Right lobe of liver (tissue), 6 donors: ENCODE results near the gene EREG. TPM values are rescaled to one million over a fixed set of nuclear protein-coding genes. Genes with fewer than 3 reads are reported as not detected.

Experiments
- ATAC-seq, 4 donors: fragments of 200-7000 bp; cut with Tn5 transposase; one replicate each; pipeline ENCODE4 v1.9.1; 2020; ENCODE audit warnings: mild to moderate bottlenecking in 4 of 4, moderate library complexity in 4 of 4
- DNase-seq, 3 donors: peaks; one replicate each; pipeline ENCODE4 v3.0.0-alpha.2; 2020
- H3K27ac ChIP-seq, 3 donors: fragments of 200-600 bp; one replicate each; pipeline ENCODE4 v1.8.0; 2022
- H3K27me3 ChIP-seq, 2 donors: fragments of 200-600 bp; one replicate each; pipeline ENCODE4 v1.8.0; 2022
- H3K36me3 ChIP-seq, 4 donors: fragments of 200-600 bp; sonication (generic) in 1 of 4; one replicate each; pipeline versions ENCODE4 v1.5.1 to v1.8.0; 2017 to 2022; ENCODE audit warnings: control low read depth in 1 of 4
- H3K4me1 ChIP-seq, 4 donors: fragments of 200-600 bp; sonication (generic) in 1 of 4; one replicate each; pipeline versions ENCODE4 v1.5.1 to v1.8.0; 2017 to 2022; ENCODE audit warnings: control low read depth in 1 of 4
- H3K4me3 ChIP-seq, 3 donors: fragments of 200-600 bp; one replicate each; pipeline ENCODE4 v1.8.0; 2022
- H3K9me3 ChIP-seq, 4 donors: fragments of 200-600 bp; sonication (generic) in 1 of 4; one replicate each; pipeline versions ENCODE4 v1.5.1 to v1.8.0; 2017 to 2022; ENCODE audit warnings: control low read depth in 1 of 4
- CTCF ChIP-seq, 4 donors: fragments of 200-600 bp in 3 of 4; fragments of 450-650 bp in 1 of 4; IDR thresholded peaks; one replicate each; pipeline versions ENCODE4 v1.5.1 to v1.8.0; 2016 to 2022; ENCODE audit warnings: antibody characterized with exemption in 4 of 4, mild to moderate bottlenecking in 2 of 4
- POLR2A ChIP-seq: fragments of 450-650 bp; IDR thresholded peaks from one replicate; pipeline ENCODE4 v1.6.1; 2017; ENCODE audit warnings: antibody characterized with exemption, mild to moderate bottlenecking
- WGBS: methylation state at CpG from one replicate; pipeline ENCODE4 v1.1.6; 2018; ENCODE audit warnings: low coverage, low lambda C conversion rate; ENCODE audit not compliant: insufficient coverage; ENCODE audit errors: missing lambda C conversion rate; 5-methylcytosine and 5-hydroxymethylcytosine counted together
- intact Hi-C, 2 donors: fragments of 100-400 bp; cut with DNase I; formaldehyde crosslinking; loops; one replicate each; pipeline versions ENCODE4 v1.11.2 to v1.14.1; 2022
- total RNA-seq, 6 experiments: library from RNA; depleted of rRNA in 2 of 6; stranded (reverse); fragments of >200 nt in 2 of 6; fragmentation: NEBNext Ultra II Directional in 3 of 6; extraction: Animal tissue kit (Norgen Biotek cat#: 25700) in 3 of 6; gene quantifications; one replicate each; pipeline versions ENCODE4 v1.1.0 to v1.2.4, GENCODE V29; 2016 to 2023
- donor health status: DM: no; HTN: yes; CAD: no.
- donor health status: DM: no; HTN: no; CAD: no.
- donor health status: DM: no; HTN: no; CAD: no.
- donor health status: DM: no; HTN: yes; CAD: no.
- donor health status: DM: no; HTN: yes; CAD: no.

The EREG gene
- total RNA-seq, 6 experiments from 2014 or later: 0.11 to 0.50 TPM; not detected in 4

- H3K36me3 ChIP-seq: no peaks in the 10 kb centered on the region
- H3K27me3 ChIP-seq: peaks cover 0 to 5% of the 10 kb centered on the region in 2 donors
- no peak overlapping the region for H3K4me3 ChIP-seq
- H3K27ac ChIP-seq: no peak overlapping the region
- no peak for DNase-seq
- peak; percentile 78 to 90 (median 82) for ATAC-seq
- WGBS: 0% methylated on average over 1 of the region's 1 CpG
- intact Hi-C loops: no loop called here
- H3K9me3 ChIP-seq: no peaks in the 10 kb centered on the region
- TF ChIP-seq POLR2A (no peak), CTCF (IDR thresholded peaks at IDR 0.05) (peak; percentile 49 to 61 (median 58))
- H3K4me1 ChIP-seq: no peaks in the 10 kb centered on the region
Observed at GRCh38 chr4:74370912-74371311, 6.0 kb downstream of the EREG start.

GRCh38 chr4:74374128-74374527, 9.2 kb downstream of the EREG start:
- no peak for ATAC-seq

GRCh38 chr4:74374561-74375327, 9.8 kb downstream of the EREG start:
- ATAC-seq (peak in 1 of 4 donors; percentile 52), DNase-seq (peak in 1 of 3 donors; percentile 28)
- 56% methylated on average over 9 of the region's 10 CpGs for WGBS
- Histone ChIP-seq H3K27me3 (no peaks in the 10 kb centered on the region), H3K4me3 (no peak overlapping the region), H3K36me3 (no peaks in the 10 kb centered on the region), H3K27ac (no peak overlapping the region), H3K9me3 (no peaks in the 10 kb centered on the region), H3K4me1 (no peaks in the 10 kb centered on the region)
- no peak for TF ChIP-seq POLR2A
- TF ChIP-seq CTCF (IDR thresholded peaks at IDR 0.05): no peak
- intact Hi-C loops: loop anchor here in 1 of 2 donors (5.0 kb wide), 1 partner anchor 298 kb away; no protein-coding TSS in a partner anchor

More at GRCh38 chr4:74374128-74374527, 9.2 kb downstream of the EREG start:
- no peak for DNase-seq
- H3K4me3 ChIP-seq: no peak overlapping the region
- no peaks in the 10 kb centered on the region for H3K4me1 ChIP-seq
- H3K36me3 ChIP-seq: no peaks in the 10 kb centered on the region
- no peak for TF ChIP-seq CTCF (IDR thresholded peaks at IDR 0.05)
- TF ChIP-seq POLR2A: no peak
- no peak overlapping the region for H3K27ac ChIP-seq
- intact Hi-C loops: no loop called here
- no peaks in the 10 kb centered on the region for H3K27me3 ChIP-seq
- H3K9me3 ChIP-seq: no peaks in the 10 kb centered on the region
- WGBS: 11% methylated on average over 1 of the region's 1 CpG

GRCh38 chr4:74375824-74376426, 11.0 kb downstream of the EREG start:
- Histone ChIP-seq H3K4me1 (no peaks in the 10 kb centered on the region), H3K27me3 (no peaks in the 10 kb centered on the region), H3K27ac (no peak overlapping the region), H3K9me3 (no peaks in the 10 kb centered on the region), H3K36me3 (no peaks in the 10 kb centered on the region), H3K4me3 (no peak overlapping the region)
- ATAC-seq (no peak), DNase-seq (no peak)
- no peak for TF ChIP-seq POLR2A
- no peak for TF ChIP-seq CTCF (IDR thresholded peaks at IDR 0.05)
- intact Hi-C loops: loop anchor here in 1 of 2 donors (5.0 kb wide), 1 partner anchor 296 kb away; no protein-coding TSS in a partner anchor
- WGBS: 50% methylated on average over 7 of the region's 7 CpGs
